GM12878 (cell line): Measurements from ENCODE around the gene LIX1L. TPM values are rescaled to one million over a fixed set of nuclear protein-coding genes. Genes with fewer than 3 reads are reported as not detected.

Experiments used
- ATAC-seq: fragments of 200-7000 bp; cut with Tn5 transposase; 3 replicates; pipeline ENCODE4 v1.9.1; 2020; ENCODE audit warnings: mild to moderate bottlenecking, moderate library complexity
- BruUV-seq: library from RNA; stranded (reverse); fragments of 400-500 nt; replicated peaks from 2 replicates; lab custom pipeline; 2021; lab: Mats Ljungman, UMichigan
- CTCF ChIA-PET: fragments of 300-600 bp; sonication (Branson Sonifier 250); formaldehyde crosslinking; extraction: SDS; loops from one replicate; lab custom pipeline; 2021; ENCODE audit warnings: inconsistent platforms; lab: Yijun Ruan, JAX
- POLR2A ChIA-PET: fragments of 350-600 bp; formaldehyde crosslinking; extraction: SDS; loops from one replicate; lab custom pipeline; 2021; ENCODE audit warnings: inconsistent platforms; lab: Charles Lee
- RAD21 ChIA-PET: fragments of 300-600 bp; sonication (Branson Sonifier 250); formaldehyde crosslinking; loops from one replicate; lab custom pipeline; 2023; ENCODE audit warnings: antibody characterized with exemption; ENCODE audit not compliant: unreplicated experiment; lab: Charles Lee
- SMC1A ChIA-PET: fragments of 300-600 bp; sonication (Branson Sonifier 250); formaldehyde crosslinking; loops from one replicate; lab custom pipeline; 2023; ENCODE audit not compliant: unreplicated experiment, uncharacterized antibody; lab: Charles Lee
- DNase-seq: peaks from one replicate; pipeline ENCODE4 v3.0.0-alpha.2; 2011; ENCODE audit warnings: low read depth, low spot score
- FAIRE-seq: peaks from 3 replicates; lab custom pipeline; 2011; peaks lifted over from hg19 to GRCh38; lab: Jason Lieb, UNC
- H2AFZ ChIP-seq: 2 replicates; pipeline ENCODE4 v1.6.0; 2011; ENCODE audit warnings: low read depth, low read length, control low read depth; ENCODE audit not compliant: control insufficient read depth
- H3K27ac ChIP-seq: 2 replicates; pipeline ENCODE4 v1.5.1; 2011; ENCODE audit warnings: control low read depth; ENCODE audit not compliant: control insufficient read depth, insufficient read depth
- H3K27me3 ChIP-seq, 2 experiments: replicated peaks in 1 of 2; 2 replicates each; pipeline versions ENCODE4 v1.6.0 to v1.6.1; 2011; ENCODE audit warnings: low read length in 1 of 2; ENCODE audit not compliant: control insufficient read depth in 2 of 2, insufficient read depth in 2 of 2
- H3K36me3 ChIP-seq, 2 experiments: 2 replicates each; pipeline ENCODE4 v1.5.1; 2011; ENCODE audit warnings: low read length in 1 of 2; ENCODE audit not compliant: control insufficient read depth in 2 of 2, insufficient read depth in 2 of 2
- H3K4me1 ChIP-seq: 2 replicates; pipeline ENCODE4 v1.6.1; 2011; ENCODE audit warnings: mild to moderate bottlenecking, low read length, moderate library complexity, mixed read lengths; ENCODE audit not compliant: control insufficient read depth, insufficient read depth
- H3K4me2 ChIP-seq: 2 replicates; pipeline ENCODE4 v1.6.0; 2011; ENCODE audit warnings: control low read depth; ENCODE audit not compliant: control insufficient read depth, insufficient read depth
- H3K4me3 ChIP-seq: fragments of 200-600 bp; sonication (generic); 2 replicates; pipeline ENCODE4 v1.5.1; 2016
- H3K79me2 ChIP-seq: 2 replicates; pipeline ENCODE4 v1.6.0; 2011; ENCODE audit warnings: low read length; ENCODE audit not compliant: control insufficient read depth, insufficient read depth
- H3K9ac ChIP-seq: 2 replicates; pipeline ENCODE4 v1.8.0; 2011; ENCODE audit warnings: low read length, control low read depth, mixed read lengths; ENCODE audit not compliant: control insufficient read depth, insufficient read depth
- H3K9me3 ChIP-seq: replicated peaks from 3 replicates; pipeline ENCODE4 v1.5.1; 2011; ENCODE audit warnings: mild to moderate bottlenecking, low read length; ENCODE audit not compliant: control insufficient read depth, insufficient read depth
- H4K20me1 ChIP-seq: 2 replicates; pipeline ENCODE4 v1.6.0; 2011; ENCODE audit not compliant: control insufficient read depth, insufficient read depth
- BCL11A ChIP-seq: IDR thresholded peaks from 2 replicates; pipeline ENCODE4 v1.6.1; 2011; ENCODE audit warnings: low read depth, low read length
- CHD4 ChIP-seq: fragments of 200-600 bp; sonication (generic); IDR thresholded peaks from 2 replicates; pipeline ENCODE4 v1.6.1; 2016; ENCODE audit warnings: mild to moderate bottlenecking
- EGR1 ChIP-seq, 2 experiments: IDR thresholded peaks; 1 replicate in 1 of 2; 2 replicates in 1 of 2; pipeline ENCODE4 v1.6.1; 2011 to 2012; ENCODE audit warnings: low read depth in 2 of 2, low read length in 2 of 2, borderline replicate concordance in 1 of 2, mild to moderate bottlenecking in 1 of 2, moderate library complexity in 1 of 2
- ESRRA ChIP-seq: IDR thresholded peaks from 2 replicates; pipeline ENCODE4 v1.6.1; 2012; ENCODE audit warnings: mild to moderate bottlenecking, low read length, improper control_type of control experiment
- ETV6 ChIP-seq, 2 experiments: fragments of 450-650 bp in 1 of 2; IDR thresholded peaks in 1 of 2; conservative IDR thresholded peaks in 1 of 2; 2 replicates each; pipeline ENCODE4 v1.6.1; 2014; ENCODE audit warnings: antibody characterized with exemption in 1 of 2, borderline replicate concordance in 1 of 2, low read depth in 1 of 2, mild to moderate bottlenecking in 1 of 2, moderate library complexity in 1 of 2
- GABPA ChIP-seq: IDR thresholded peaks from 2 replicates; pipeline ENCODE4 v1.6.1; 2014; ENCODE audit warnings: antibody characterized with exemption, low read depth, mild to moderate bottlenecking, inconsistent platforms
- IRF4 ChIP-seq: IDR thresholded peaks from 2 replicates; pipeline ENCODE4 v1.6.1; 2011; ENCODE audit warnings: low read depth, low read length
- NBN ChIP-seq: fragments of 450-650 bp; IDR thresholded peaks from 2 replicates; pipeline ENCODE4 v1.6.1; 2016
- RUNX3 ChIP-seq: IDR thresholded peaks from 2 replicates; pipeline ENCODE4 v1.6.1; 2012; ENCODE audit warnings: low read length, inconsistent platforms
- SREBF1 ChIP-seq: IDR thresholded peaks from 2 replicates; pipeline ENCODE4 v1.6.1; 2012; ENCODE audit warnings: mild to moderate bottlenecking, low read length
- SRF ChIP-seq, 2 experiments: IDR thresholded peaks; 2 replicates each; pipeline ENCODE4 v1.6.1; 2011; ENCODE audit warnings: low read depth in 2 of 2, low read length in 2 of 2, mild to moderate bottlenecking in 1 of 2, moderate library complexity in 1 of 2
- ZNF207 ChIP-seq: fragments of 450-650 bp; IDR thresholded peaks from 2 replicates; pipeline ENCODE4 v1.6.1; 2014; ENCODE audit warnings: antibody characterized with exemption, mild to moderate bottlenecking, borderline replicate concordance
- WGBS: methylation state at CpG from one replicate; pipeline ENCODE4 v1.1.6; 2016; ENCODE audit warnings: low lambda C conversion rate; ENCODE audit not compliant: insufficient replicate concordance, insufficient coverage; ENCODE audit errors: missing lambda C conversion rate; 5-methylcytosine and 5-hydroxymethylcytosine counted together
- in situ Hi-C: fragments of 300-500 bp; cut with MboI; formaldehyde crosslinking; loops from 9 replicates; pipeline ENCODE4 v1.14.3; 2018; ENCODE audit warnings: mixed read lengths
- intact Hi-C: fragments of 100-400 bp; cut with micrococcal nuclease; formaldehyde crosslinking; loops from one replicate; pipeline ENCODE4 v1.14.2; 2022; ENCODE audit not compliant: unreplicated experiment
- polyA plus RNA-seq, 11 experiments: library from polyadenylated mRNA; depleted of rRNA in 4 of 11; unstranded in 6 of 11; stranded (reverse) in 5 of 11; fragments of >200 nt; fragmentation: Nextera tagmentation in 4 of 11; fragmentation: Illumina TruSeq in 1 of 11; extraction: Ambion mirVana in 4 of 11; extraction: Trizol in 1 of 11; gene quantifications; 1 replicate in 1 of 11; 2 replicates in 10 of 11; pipeline versions ENCODE4 v1.2.1 to v1.2.3, GENCODE V29; 2011 to 2016; ENCODE audit warnings: inconsistent platforms in 2 of 11, missing spikeins in 2 of 11, low read depth in 1 of 11
- total RNA-seq, 4 experiments: library from RNA; depleted of rRNA in 3 of 4; stranded (reverse); fragments of >200 nt in 3 of 4; fragmentation: Illumina TruSeq in 1 of 4; extraction: Trizol in 1 of 4; gene quantifications; 2 replicates each; pipeline versions ENCODE4 v1.2.1 to v1.2.3, GENCODE V29; 2013 to 2021
- TF ChIP-seq, protein P1 (sequence below): IDR thresholded peaks from 2 replicates; pipeline ENCODE4 v1.6.1; 2011; ENCODE audit warnings: low read depth, low read length, improper control_type of control experiment, borderline replicate concordance
- TF ChIP-seq, protein P2 (sequence below): fragments of 450-650 bp; IDR thresholded peaks from 2 replicates; pipeline ENCODE4 v1.6.1; 2014; ENCODE audit warnings: mild to moderate bottlenecking
- TF ChIP-seq, protein P3 (sequence below): fragments of 150-350 bp; IDR thresholded peaks from 2 replicates; pipeline ENCODE4 v1.6.1; 2014; ENCODE audit warnings: mild to moderate bottlenecking, low read depth, low read length

The LIX1L gene
- total and polyA plus RNA-seq, 10 of the 15 experiments (the other 5 are each of a cell fraction or from before 2014, with no cell fraction given) = 5.5 to 48.2 (median 15.3) TPM

DNA sequence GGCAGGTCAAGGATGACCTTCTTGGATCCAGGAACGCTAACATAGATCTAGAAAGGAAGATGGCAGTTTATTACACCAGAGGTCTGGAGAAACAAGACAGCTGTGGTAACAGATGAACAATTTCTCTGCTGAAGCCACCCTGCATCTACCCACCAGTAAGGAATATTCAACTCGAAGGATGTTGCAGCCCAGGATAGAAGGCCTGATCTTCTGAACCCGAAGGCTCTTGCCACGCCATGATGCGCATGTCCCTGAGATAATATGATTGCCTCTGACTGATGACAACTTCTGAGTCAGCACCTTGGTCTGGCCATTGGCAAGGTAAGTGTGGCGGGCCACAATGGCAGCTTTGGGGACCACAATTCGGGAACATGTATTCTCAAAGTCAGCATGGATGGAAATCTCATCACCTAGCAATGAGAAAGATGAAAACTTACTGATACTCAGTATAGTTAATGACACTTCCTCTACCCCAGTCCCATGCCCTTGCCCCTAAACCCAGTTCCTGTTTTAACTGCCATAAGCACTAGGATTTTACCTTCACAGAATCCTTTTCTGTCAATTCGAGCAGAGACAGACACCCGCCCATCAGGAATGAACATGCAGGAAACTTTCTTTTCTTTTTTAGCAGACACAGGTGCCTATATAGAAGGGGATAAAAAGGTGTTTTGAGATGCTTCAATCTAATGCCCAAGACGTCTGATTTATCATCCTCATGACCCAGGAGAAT is 36.7 kb upstream of the LIX1L start (continued):
- 0 out of 2 replicates have a peak, but pooled peaks have one; percentile 4 for TF ChIP-seq RUNX3
- TF ChIP-seq, protein P1, sequence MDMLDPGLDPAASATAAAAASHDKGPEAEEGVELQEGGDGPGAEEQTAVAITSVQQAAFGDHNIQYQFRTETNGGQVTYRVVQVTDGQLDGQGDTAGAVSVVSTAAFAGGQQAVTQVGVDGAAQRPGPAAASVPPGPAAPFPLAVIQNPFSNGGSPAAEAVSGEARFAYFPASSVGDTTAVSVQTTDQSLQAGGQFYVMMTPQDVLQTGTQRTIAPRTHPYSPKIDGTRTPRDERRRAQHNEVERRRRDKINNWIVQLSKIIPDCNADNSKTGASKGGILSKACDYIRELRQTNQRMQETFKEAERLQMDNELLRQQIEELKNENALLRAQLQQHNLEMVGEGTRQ = no peak

DNA sequence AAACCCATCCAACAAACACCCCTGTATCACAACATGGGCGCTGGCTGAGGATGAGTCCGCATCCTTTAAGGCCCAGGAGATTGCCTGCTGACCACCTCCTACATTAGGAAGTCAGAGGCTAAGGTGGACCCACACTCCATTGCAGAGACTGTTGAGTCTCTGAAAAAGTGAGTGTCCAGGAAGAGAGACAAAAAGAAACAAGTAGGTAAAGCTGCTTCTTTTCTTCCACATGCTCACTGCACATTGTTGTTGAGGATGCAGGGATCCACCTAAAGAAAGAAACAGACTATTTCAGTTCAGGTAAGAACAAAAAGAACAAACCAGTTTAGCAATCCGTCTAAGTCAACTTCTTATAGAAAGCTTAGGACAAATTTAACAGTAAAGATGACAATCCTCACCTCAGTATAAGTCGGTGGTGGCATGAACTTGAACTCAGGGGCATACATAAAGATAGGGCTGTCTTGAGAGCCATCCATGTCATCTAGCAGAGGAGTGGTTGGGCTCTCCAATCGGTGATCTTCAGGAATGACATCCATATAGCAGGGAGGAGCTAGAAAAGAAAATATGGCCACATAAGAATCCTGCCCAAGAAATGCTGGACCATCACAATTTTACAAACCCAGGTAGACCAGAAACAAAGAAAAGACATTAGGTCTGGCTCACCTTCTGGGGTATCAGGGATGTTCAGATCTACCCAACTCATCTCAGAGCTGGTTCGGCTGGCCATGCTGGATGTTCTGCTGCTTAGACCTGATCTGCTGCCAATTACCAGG is 36.0 kb upstream of the LIX1L start:
- no peaks in the 10 kb centered on the region for H3K9me3 ChIP-seq
- H3K36me3 ChIP-seq = peaks cover 0 to 3% of the 10 kb centered on the region in 2 experiments; a peak in 2 of 4 replicates
- 75% methylated on average over 6 of the region's 6 CpGs for WGBS
- TF ChIP-seq SRF (IDR thresholded peaks at IDR 0.05; ENCODE audit: low read depth in 2 of 2, low read length in 2 of 2) (no peak), SREBF1 (no peak), IRF4 (no peak), ETV6 (conservative IDR thresholded peaks at IDR 0.05 in 1 of 2, IDR thresholded peaks at IDR 0.05 in 1 of 2; ENCODE audit: borderline replicate concordance in 1 of 2, low read depth in 1 of 2) (no peak), BCL11A (no peak), ESRRA (no peak), CHD4 (no peak), EGR1 (IDR thresholded peaks at IDR 0.05; ENCODE audit: borderline replicate concordance in 1 of 2, low read depth in 2 of 2, low read length in 2 of 2) (no peak), GABPA (no peak), NBN (no peak), ZNF207 (no peak)
- TF ChIP-seq, protein P2, sequence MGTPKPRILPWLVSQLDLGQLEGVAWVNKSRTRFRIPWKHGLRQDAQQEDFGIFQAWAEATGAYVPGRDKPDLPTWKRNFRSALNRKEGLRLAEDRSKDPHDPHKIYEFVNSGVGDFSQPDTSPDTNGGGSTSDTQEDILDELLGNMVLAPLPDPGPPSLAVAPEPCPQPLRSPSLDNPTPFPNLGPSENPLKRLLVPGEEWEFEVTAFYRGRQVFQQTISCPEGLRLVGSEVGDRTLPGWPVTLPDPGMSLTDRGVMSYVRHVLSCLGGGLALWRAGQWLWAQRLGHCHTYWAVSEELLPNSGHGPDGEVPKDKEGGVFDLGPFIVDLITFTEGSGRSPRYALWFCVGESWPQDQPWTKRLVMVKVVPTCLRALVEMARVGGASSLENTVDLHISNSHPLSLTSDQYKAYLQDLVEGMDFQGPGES = no peak
- TF ChIP-seq, protein P3, sequence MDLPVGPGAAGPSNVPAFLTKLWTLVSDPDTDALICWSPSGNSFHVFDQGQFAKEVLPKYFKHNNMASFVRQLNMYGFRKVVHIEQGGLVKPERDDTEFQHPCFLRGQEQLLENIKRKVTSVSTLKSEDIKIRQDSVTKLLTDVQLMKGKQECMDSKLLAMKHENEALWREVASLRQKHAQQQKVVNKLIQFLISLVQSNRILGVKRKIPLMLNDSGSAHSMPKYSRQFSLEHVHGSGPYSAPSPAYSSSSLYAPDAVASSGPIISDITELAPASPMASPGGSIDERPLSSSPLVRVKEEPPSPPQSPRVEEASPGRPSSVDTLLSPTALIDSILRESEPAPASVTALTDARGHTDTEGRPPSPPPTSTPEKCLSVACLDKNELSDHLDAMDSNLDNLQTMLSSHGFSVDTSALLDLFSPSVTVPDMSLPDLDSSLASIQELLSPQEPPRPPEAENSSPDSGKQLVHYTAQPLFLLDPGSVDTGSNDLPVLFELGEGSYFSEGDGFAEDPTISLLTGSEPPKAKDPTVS = no peak
- ChIA-PET RAD21 (interaction anchor here (1.6 to 7.4 kb wide), 2 partner anchors 12 to 15 kb away, joined by 6 to 100 read pairs; no protein-coding TSS in a partner anchor), SMC1A (interaction anchor here (0.8 to 12.5 kb wide), 5 partner anchors 14 to 135 kb away, joined by 3 to 244 read pairs (median 3); partner anchors contain the start of gene PIAS3), POLR2A (interaction anchor here (1.0 to 7.2 kb wide), 5 partner anchors 9 to 29 kb away, joined by 3 to 61 read pairs (median 4); partner anchors contain the start of genes ANKRD34A and POLR3GL), CTCF (interaction anchor here (0.6 to 12.2 kb wide), 5 partner anchors 13 to 148 kb away, joined by 3 to 196 read pairs (median 3); partner anchors contain the start of gene NUDT17)
- DNase-seq (no peak), ATAC-seq (no peak), FAIRE-seq (no peak)
- H3K4me1 ChIP-seq = peaks cover 8% of the 10 kb centered on the region
- intact Hi-C loops = no loop called here
- H3K79me2 ChIP-seq = peaks cover 15% of the 10 kb centered on the region
- H4K20me1 ChIP-seq = no peaks in the 10 kb centered on the region
- no TSS peak for BruUV-seq
- no peak overlapping the region for H3K27ac ChIP-seq
- H2AFZ ChIP-seq = no peak overlapping the region
- H3K4me2 ChIP-seq = peak overlapping the region; percentile 86
- peak overlapping the region; percentile 81 for H3K4me3 ChIP-seq
- no peak overlapping the region for H3K9ac ChIP-seq
- no peaks in the 10 kb centered on the region for H3K27me3 ChIP-seq
- in situ Hi-C loops = no loop called here
